Choroid plexus epithelial cell (primary cell): ENCODE results near the gene NPPC.

ENCODE experiments used
- DNase-seq: peaks from one replicate; pipeline ENCODE4 v3.0.0-alpha.2; 2010; ENCODE audit warnings: low read depth
- H3K4me3 ChIP-seq: 2 replicates; pipeline ENCODE4 v1.5.1; 2011; ENCODE audit warnings: low read depth, mild to moderate bottlenecking, control low read depth, low read length, moderate library complexity
- CTCF ChIP-seq: conservative IDR thresholded peaks from 2 replicates; pipeline ENCODE4 v1.5.1; 2011; ENCODE audit warnings: low read depth, mild to moderate bottlenecking, control low read depth, inconsistent platforms, low read length, moderate library complexity

NPPC gene

DNA sequence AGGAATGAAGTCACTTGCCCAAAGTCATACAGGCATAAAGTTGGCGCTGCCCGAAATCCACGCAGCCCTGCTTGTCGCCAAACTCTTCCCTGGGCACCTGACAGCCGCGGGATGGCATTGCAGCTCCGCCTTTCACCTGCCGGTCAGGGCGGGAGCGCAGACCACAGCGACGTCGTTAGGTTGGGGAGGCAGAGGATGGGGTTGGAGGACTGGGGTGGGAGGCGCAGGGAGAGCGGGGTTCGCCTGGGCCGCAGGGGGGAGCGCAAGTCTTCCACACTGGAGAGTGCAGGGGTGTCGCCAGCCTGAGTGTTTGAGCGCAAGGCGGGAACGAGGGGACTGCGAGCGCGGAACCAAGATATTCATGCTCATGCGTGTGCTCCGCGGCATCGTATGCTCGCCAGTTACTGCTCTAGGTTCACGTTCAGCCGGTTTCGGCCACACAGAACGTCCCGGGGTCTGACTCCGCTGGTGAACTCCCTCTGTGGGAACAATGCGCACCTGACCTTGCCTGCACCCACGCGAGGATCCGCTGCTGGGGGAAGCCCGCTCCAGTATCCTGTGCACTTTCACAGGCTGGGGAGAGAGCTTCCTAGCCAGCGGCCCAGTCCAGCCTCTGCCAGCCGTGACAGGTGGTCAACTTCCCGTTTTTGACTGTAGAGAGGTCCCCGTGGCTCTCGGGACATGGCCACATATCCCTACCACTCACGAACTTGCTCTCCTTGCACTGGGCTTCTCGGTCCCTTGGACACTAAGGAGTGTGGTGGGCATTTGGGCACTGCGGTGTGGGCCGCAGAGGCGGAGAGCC is 767 bp upstream of the NPPC start:
- DNase-seq, result peak; percentile 11
- no peak for TF ChIP-seq CTCF
- no peak overlapping the region for H3K4me3 ChIP-seq

- peak overlapping the region; percentile 46 for H3K4me3 ChIP-seq
Measured at GRCh38 chr2:231925303-231926179, 655 bp downstream of the NPPC start.

GRCh38 chr2:231924889-231925275 is 1.3 kb downstream of the NPPC start:
- H3K4me3 ChIP-seq, result no peak overlapping the region
- TF ChIP-seq CTCF, result peak; percentile 11
- no peak for DNase-seq

More at GRCh38 chr2:231925303-231926179, 655 bp downstream of the NPPC start:
- DNase-seq, result peak; percentile 93
- TF ChIP-seq CTCF, result peak; percentile 69

DNA sequence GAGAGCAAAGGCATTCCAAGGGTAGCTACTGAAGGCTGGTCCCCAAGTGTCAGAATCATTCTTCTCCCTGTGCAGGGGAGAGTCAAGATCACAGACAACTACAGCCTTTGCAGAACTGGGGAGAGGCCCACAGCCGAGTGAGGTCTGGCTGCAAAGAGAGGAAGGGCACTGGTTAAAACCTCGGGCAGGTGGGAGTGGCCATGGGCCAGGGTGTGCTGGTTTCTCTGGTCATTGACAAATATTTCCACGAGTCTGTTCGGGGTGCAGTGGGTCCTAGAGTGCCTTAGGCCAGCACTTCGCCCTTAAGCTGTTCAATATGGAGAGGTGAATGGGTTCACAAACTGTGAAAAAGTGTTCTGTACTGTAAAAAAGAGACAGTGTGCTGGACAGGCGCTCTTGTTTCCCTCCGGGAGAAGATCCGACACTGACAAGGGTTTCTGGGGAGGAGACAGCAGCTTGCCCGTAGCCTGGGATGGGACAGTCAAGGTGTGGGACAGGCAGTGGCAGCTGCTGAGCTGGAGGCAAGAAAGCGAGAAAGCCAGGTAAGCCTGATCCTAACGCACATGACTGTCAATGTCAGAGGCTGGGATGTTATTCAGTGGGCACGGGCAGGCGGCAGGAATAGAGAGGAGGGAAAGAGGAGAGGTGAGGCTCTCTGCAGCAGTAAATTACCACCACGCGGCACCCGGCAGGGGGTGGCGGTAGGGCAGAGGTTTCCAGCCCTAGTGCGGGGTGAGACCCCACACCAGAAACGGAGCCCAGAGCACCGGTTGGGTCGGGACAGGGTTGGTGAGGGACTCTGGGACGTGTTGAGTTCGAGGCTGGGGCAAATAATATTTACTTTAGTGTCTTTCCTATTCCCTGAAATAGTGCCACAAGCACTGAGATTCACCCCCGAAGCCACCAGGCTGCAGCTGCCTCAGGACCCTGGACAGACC is 2.0 kb downstream of the NPPC start:
- no peak overlapping the region for H3K4me3 ChIP-seq
- no peak for TF ChIP-seq CTCF

GRCh38 chr2:231923010-231923344 is 3.2 kb downstream of the NPPC start:
- no peak for DNase-seq
- H3K4me3 ChIP-seq, result no peak overlapping the region
- TF ChIP-seq CTCF, result no peak

More for the DNA sequence above, 2.0 kb downstream of the NPPC start:
- DNase-seq, result no peak

- no peak overlapping the region for H3K4me3 ChIP-seq
- TF ChIP-seq CTCF, result no peak
- no peak for DNase-seq
Measured at GRCh38 chr2:231922311-231923009, 3.7 kb downstream of the NPPC start.
